CD14-positive monocyte (primary cell): ENCODE data around the gene ARHGAP18. TPM values are rescaled to one million over a fixed set of nuclear protein-coding genes. Genes with fewer than 3 reads are reported as not detected.

ENCODE experiments used
- DNase-seq, 3 donors: peaks; one replicate each; pipeline ENCODE4 v3.0.0-alpha.2; 2011 to 2022
- H2AFZ ChIP-seq: 2 replicates; pipeline ENCODE4 v1.6.0; 2012; ENCODE audit warnings: mild to moderate bottlenecking, low read depth, low read length, inconsistent platforms; ENCODE audit not compliant: insufficient read depth, poor library complexity, severe bottlenecking
- H3K27ac ChIP-seq, 2 donors: 1 replicate in 1 of 2; 2 replicates in 1 of 2; pipeline ENCODE4 v1.5.1; 2012 to 2013; ENCODE audit warnings: low read length in 2 of 2, control low read depth in 1 of 2, inconsistent platforms in 1 of 2, low read depth in 1 of 2, mild to moderate bottlenecking in 1 of 2
- H3K27me3 ChIP-seq, 2 donors: one replicate each; pipeline versions ENCODE4 v1.6.0 to v1.6.1; 2011 to 2013; ENCODE audit warnings: low read length in 2 of 2; ENCODE audit not compliant: control insufficient read depth in 2 of 2, insufficient read depth in 2 of 2
- H3K36me3 ChIP-seq, 2 donors: replicated peaks in 1 of 2; 1 replicate in 1 of 2; 2 replicates in 1 of 2; pipeline versions ENCODE4 v1.5.1 to v1.6.1; 2012 to 2013; ENCODE audit warnings: low read length in 2 of 2, control low read depth in 1 of 2, inconsistent platforms in 1 of 2, mild to moderate bottlenecking in 1 of 2; ENCODE audit not compliant: insufficient read depth in 2 of 2, control insufficient read depth in 1 of 2
- H3K4me1 ChIP-seq, 2 donors: 1 replicate in 1 of 2; 2 replicates in 1 of 2; pipeline versions ENCODE4 v1.5.1 to v1.6.1; 2012 to 2013; ENCODE audit warnings: low read length in 2 of 2, control low read depth in 1 of 2, inconsistent platforms in 1 of 2, mild to moderate bottlenecking in 1 of 2, moderate library complexity in 1 of 2; ENCODE audit not compliant: insufficient read depth in 2 of 2, control insufficient read depth in 1 of 2
- H3K4me2 ChIP-seq: replicated peaks from 2 replicates; pipeline ENCODE3; 2012; ENCODE audit warnings: low read length, moderate library complexity, mild to moderate bottlenecking; ENCODE audit not compliant: poor library complexity, severe bottlenecking; ENCODE audit errors: extremely low read depth
- H3K4me3 ChIP-seq, 3 experiments: fragments of 200-600 bp in 1 of 3; sonication (generic) in 1 of 3; replicated peaks in 1 of 3; 1 replicate in 2 of 3; 2 replicates in 1 of 3; pipeline ENCODE4 v1.5.1; 2011 to 2013; ENCODE audit warnings: low read length in 3 of 3, mild to moderate bottlenecking in 3 of 3, control low read depth in 2 of 3, low read depth in 2 of 3, inconsistent platforms in 1 of 3, moderate library complexity in 1 of 3
- H3K79me2 ChIP-seq: 2 replicates; pipeline ENCODE4 v1.6.0; 2012; ENCODE audit warnings: mild to moderate bottlenecking, control low read depth, inconsistent platforms, low read length, moderate library complexity; ENCODE audit not compliant: insufficient read depth
- H3K9ac ChIP-seq: 2 replicates; pipeline ENCODE4 v1.6.0; 2017; ENCODE audit warnings: low read length, mild to moderate bottlenecking; ENCODE audit not compliant: insufficient read depth, poor library complexity, severe bottlenecking
- H3K9me3 ChIP-seq, 2 donors: replicated peaks in 1 of 2; 1 replicate in 1 of 2; 2 replicates in 1 of 2; pipeline versions ENCODE4 v1.5.1 to v1.6.1; 2012 to 2013; ENCODE audit warnings: low read length in 2 of 2, control low read depth in 1 of 2; ENCODE audit not compliant: control insufficient read depth in 1 of 2, insufficient read depth in 1 of 2
- H4K20me1 ChIP-seq: 2 replicates; pipeline ENCODE4 v1.6.0; 2012; ENCODE audit warnings: mild to moderate bottlenecking, low read length, control low read depth, moderate library complexity; ENCODE audit not compliant: insufficient read depth
- H3K27ac Mint-ChIP-seq, 7 donors: one replicate each; pipeline ENCODE4 v1.8.0; 2020; ENCODE audit warnings: mild to moderate bottlenecking in 7 of 7, mixed read lengths in 7 of 7, moderate library complexity in 6 of 7, inconsistent platforms in 2 of 7
- H3K27me3 Mint-ChIP-seq, 3 donors: one replicate each; pipeline ENCODE4 v1.8.0; 2021 to 2022; ENCODE audit warnings: low read depth in 3 of 3, mild to moderate bottlenecking in 3 of 3, mixed read lengths in 3 of 3, moderate library complexity in 3 of 3, inconsistent platforms in 1 of 3
- H3K36me3 Mint-ChIP-seq, 2 donors: one replicate each; pipeline ENCODE4 v1.8.0; 2020; ENCODE audit warnings: mixed read lengths in 2 of 2, inconsistent platforms in 1 of 2, mild to moderate bottlenecking in 1 of 2
- H3K4me1 Mint-ChIP-seq: one replicate; pipeline ENCODE4 v1.8.0; 2020; ENCODE audit warnings: mild to moderate bottlenecking, mixed read lengths
- H3K4me3 Mint-ChIP-seq, 2 donors: one replicate each; pipeline ENCODE4 v1.8.0; 2020; ENCODE audit warnings: mild to moderate bottlenecking in 2 of 2, mixed read lengths in 2 of 2, moderate library complexity in 1 of 2
- H3K9me3 Mint-ChIP-seq, 7 donors: one replicate each; pipeline ENCODE4 v1.8.0; 2020 to 2022; ENCODE audit warnings: mixed read lengths in 7 of 7, mild to moderate bottlenecking in 6 of 7, moderate library complexity in 6 of 7, inconsistent platforms in 2 of 7
- CTCF ChIP-seq: fragments of 200-600 bp; IDR thresholded peaks from one replicate; pipeline ENCODE4 v1.8.0; 2022; ENCODE audit warnings: antibody characterized with exemption, mild to moderate bottlenecking
- WGBS: methylation state at CpG from one replicate; pipeline ENCODE4 v1.1.5; 2013; ENCODE audit warnings: missing lambda C conversion rate; ENCODE audit not compliant: insufficient coverage; 5-methylcytosine and 5-hydroxymethylcytosine counted together
- intact Hi-C, 2 donors: fragments of 100-400 bp; cut with micrococcal nuclease; formaldehyde crosslinking; loops; one replicate each; pipeline versions ENCODE4 v1.15.0 to v1.15.1; 2023
- polyA plus RNA-seq, 3 donors: library from polyadenylated mRNA; depleted of rRNA in 1 of 3; unstranded in 2 of 3; stranded (reverse) in 1 of 3; fragments of 300-500 nt in 2 of 3; fragments of >200 nt in 1 of 3; fragmentation: Illumina TruSeq in 2 of 3; gene quantifications; 1 replicate in 2 of 3; 2 replicates in 1 of 3; pipeline ENCODE4 v1.2.3, GENCODE V29; 2012 to 2021

Gene ARHGAP18
- polyA plus RNA-seq, 3 donors: 3.7 to 5.6 (median 3.8) TPM

DNA sequence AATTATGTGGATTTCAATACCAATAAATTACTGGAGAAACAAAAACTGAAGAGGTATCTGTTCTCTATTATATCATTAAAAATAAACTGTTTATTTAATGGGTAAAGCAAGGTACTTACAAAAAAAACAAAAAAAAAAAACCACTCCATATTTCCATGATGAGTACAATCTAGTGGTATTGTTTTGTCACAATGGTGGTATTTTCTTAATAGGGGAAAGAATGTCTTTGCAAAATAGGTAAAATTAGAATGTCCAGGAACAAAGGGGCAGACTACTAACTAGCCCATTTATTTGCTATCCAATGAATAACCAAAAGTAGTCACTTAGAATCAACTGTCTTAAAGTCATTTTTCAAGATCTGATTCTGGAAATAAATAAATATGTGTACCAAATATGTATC, 92.0 kb downstream of the ARHGAP18 start:
- no peaks in the 10 kb centered on the region for H3K9me3 Mint-ChIP-seq
- H3K27me3 Mint-ChIP-seq: peaks cover 0 to 1% (median 0%) of the 10 kb centered on the region in 3 donors
- H3K36me3 Mint-ChIP-seq: peaks cover 16 to 25% of the 10 kb centered on the region in 2 donors
- DNase-seq: no peak
- no peak overlapping the region for H3K27ac Mint-ChIP-seq
- intact Hi-C loops: loop anchor here in 1 of 2 donors (10.0 kb wide), 1 partner anchor 47 kb away; no protein-coding TSS in a partner anchor
- no peak overlapping the region for H3K9ac ChIP-seq
- H3K4me3 Mint-ChIP-seq: no peak overlapping the region
- no peak overlapping the region for H3K4me3 ChIP-seq
- no peak overlapping the region for H3K4me2 ChIP-seq
- no peak overlapping the region for H2AFZ ChIP-seq
- no peaks in the 10 kb centered on the region for H4K20me1 ChIP-seq
- no peaks in the 10 kb centered on the region for H3K9me3 ChIP-seq
- no peak overlapping the region for H3K27ac ChIP-seq
- no peaks in the 10 kb centered on the region for H3K79me2 ChIP-seq
- H3K27me3 ChIP-seq: no peaks in the 10 kb centered on the region
- no peak for TF ChIP-seq CTCF
- H3K4me1 ChIP-seq: no peaks in the 10 kb centered on the region
- H3K36me3 ChIP-seq: peaks cover 4 to 26% of the 10 kb centered on the region in 2 donors
- H3K4me1 Mint-ChIP-seq: no peaks in the 10 kb centered on the region

DNA sequence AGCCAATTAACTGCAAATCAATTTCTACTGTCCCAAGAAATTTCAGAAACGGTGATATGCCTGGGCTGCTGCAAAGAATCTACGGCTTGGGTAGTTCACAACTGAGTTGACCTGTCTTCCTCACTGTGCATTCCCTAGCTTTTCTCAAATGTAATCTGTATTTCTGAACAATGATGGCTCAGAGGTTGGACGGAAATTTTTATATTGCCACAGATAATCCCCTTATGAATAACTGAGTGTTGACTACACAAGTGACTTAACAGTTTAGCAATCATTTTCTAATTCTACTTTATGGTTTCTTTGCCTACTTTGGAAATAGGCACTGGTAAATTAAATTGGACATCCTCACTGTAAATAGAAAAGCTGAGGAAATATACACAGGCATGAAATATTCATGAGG, 94.5 kb downstream of the ARHGAP18 start:
- Histone ChIP-seq H3K4me1 (no peaks in the 10 kb centered on the region), H4K20me1 (no peaks in the 10 kb centered on the region), H3K79me2 (no peaks in the 10 kb centered on the region), H2AFZ (no peak overlapping the region), H3K4me2 (no peak overlapping the region), H3K27me3 (no peaks in the 10 kb centered on the region), H3K27ac (no peak overlapping the region), H3K4me3 (no peak overlapping the region), H3K9ac (no peak overlapping the region), H3K9me3 (no peaks in the 10 kb centered on the region), H3K36me3 (peaks cover 4 to 38% of the 10 kb centered on the region in 2 donors)
- H3K27me3 Mint-ChIP-seq: no peaks in the 10 kb centered on the region
- intact Hi-C loops: loop anchor here in 1 of 2 donors (10.0 kb wide), 1 partner anchor 49 kb away; no protein-coding TSS in a partner anchor
- no peak overlapping the region for H3K4me3 Mint-ChIP-seq
- H3K36me3 Mint-ChIP-seq: peaks cover 23 to 34% of the 10 kb centered on the region in 2 donors
- no peaks in the 10 kb centered on the region for H3K4me1 Mint-ChIP-seq
- no peak for TF ChIP-seq CTCF
- no peak for DNase-seq
- WGBS: no CpG with 5 or more reads among the region's 3 CpGs
- no peaks in the 10 kb centered on the region for H3K9me3 Mint-ChIP-seq
- H3K27ac Mint-ChIP-seq: no peak overlapping the region
